CD4-positive, alpha-beta T cell treated with Interleukin-2 at 100 ng/mL for 4 hours (primary cell): Measurements from ENCODE around the gene NOL6.
"Not testable (repeated sequence)": the region's sequence is repeated elsewhere in the genome, so short reads cannot be mapped to it uniquely, and the experiment has no call there.

Source experiments
- DNase-seq: peaks from one replicate; pipeline ENCODE4 v3.0.0-alpha.2; 2020; ENCODE audit warnings: low spot score

NOL6 gene

GRCh38 chr9:33471361-33471760 is 2.4 kb downstream of the NOL6 start:
- no peak for DNase-seq

DNA sequence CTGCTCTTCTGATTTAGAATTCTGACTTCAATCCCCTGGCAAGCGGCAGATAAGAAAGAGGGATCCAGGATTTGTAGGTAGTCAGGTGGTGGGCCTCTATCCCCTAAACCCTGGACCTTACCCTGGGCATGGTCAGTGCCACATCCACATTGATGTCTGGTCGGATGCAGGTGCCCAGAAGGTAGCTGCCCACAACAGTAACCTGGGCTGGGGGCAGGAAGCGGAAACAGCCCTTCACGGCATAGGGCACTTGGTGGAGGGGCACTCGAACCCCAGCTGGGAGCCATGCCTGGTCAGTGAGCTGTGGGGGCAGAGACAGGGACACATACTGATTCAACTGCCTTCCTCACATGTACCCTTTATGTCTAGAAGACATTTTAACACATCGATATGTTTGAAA is 3.8 kb downstream of the NOL6 start:
- no peak for DNase-seq

GRCh38 chr9:33468797-33469621 is 4.7 kb downstream of the NOL6 start:
- no peak for DNase-seq

DNA sequence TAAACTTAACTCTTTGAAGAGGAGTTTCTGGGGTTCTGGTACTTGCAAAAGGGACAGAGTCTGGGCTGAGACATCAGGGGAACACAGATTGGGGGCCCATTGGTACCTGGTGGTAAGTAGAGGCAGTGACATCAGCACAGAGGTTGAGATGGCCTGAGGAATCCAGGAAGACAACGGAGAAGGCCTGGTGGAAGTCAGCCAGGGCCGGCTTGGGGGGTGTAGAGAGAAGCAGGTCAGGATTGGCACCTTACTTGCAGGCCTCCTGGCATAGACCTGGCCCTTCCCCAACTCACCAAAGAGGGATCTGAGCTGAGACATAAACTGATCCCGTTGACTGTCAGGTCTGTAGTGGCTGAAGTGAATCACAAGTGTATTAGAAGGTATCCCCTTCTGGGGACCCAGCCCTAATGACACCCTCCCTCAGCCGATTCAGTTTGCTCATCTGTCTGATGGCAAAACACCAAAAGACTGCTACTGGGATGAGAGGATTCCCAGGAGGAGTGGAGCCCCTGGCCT is 5.5 kb downstream of the NOL6 start:
- DNase-seq, result no peak

- DNase-seq, result no peak
Observed at GRCh38 chr9:33467526-33467925, 6.2 kb downstream of the NOL6 start.

DNA sequence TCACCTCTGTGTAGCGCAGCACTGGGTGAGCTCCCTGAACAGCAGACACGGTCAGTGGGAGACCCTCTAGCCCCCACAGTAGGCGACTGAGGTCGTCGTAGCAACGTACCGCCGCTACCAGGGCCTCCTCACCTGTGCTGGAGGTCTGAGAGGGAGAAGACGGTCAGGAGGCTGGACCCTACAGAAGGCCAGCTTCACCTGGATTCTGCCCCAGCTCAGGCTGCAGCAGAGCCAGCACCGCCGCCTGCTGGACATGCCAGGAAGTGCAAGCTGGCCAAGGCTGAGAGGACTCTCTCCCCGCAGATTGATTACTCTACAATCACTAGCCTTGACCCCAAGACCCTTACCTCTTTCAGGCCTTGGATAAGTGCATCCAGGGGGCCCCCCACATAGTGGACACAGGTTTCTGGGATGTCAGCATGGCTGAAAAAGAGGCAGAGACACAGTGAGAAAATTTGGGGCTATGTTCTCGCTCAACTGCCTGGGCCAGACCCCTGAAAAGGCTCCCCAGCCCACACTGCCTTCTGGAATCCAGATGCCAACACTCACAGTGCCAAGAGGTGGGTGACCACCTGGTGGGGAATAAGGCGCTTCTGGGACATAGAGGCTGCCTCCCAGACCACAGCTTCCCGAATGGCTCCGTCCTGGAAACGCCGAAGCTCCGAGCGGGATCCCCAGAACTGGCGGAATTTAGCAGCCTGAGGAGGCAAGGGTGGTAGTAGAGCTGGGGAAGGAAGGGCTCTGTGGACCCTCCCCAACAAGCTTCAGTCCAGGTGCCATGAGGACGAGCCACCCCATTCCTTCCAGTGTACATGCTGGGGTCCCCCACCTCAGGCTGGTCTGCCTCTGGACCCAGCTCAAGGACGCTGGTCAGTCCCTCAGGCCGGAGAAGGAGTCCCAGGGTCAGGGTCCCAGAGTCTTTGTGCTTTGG is 6.9 kb downstream of the NOL6 start:
- DNase-seq, result peak; percentile 81

GRCh38 chr9:33465596-33466564 is 7.8 kb downstream of the NOL6 start:
- DNase-seq, result no peak

DNA sequence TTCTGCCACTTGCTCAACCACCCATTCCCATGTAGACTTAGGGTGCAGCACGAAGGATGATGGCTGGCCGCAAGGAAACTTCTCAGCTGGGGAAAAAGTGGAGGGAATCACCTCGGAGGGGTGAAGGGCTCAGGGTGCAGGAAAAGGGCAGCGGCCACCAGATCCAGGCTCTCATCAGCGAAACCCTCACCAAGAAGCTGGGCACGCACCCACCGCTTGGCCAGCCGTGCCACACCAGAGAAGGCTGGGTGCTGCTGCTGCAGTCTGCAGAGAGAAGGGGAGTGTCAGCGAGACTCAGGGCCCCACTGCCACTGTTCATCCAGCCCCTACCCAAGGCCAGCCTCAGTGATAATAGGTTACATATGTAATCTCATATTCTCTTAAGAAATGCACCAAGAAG is 8.6 kb downstream of the NOL6 start:
- DNase-seq, result no peak

GRCh38 chr9:33464045-33464636 is 9.6 kb downstream of the NOL6 start:
- DNase-seq, result no peak

- no peak for DNase-seq
Observed at GRCh38 chr9:33463151-33463550, 10.6 kb downstream of the NOL6 start.

GRCh38 chr9:33461492-33461891 is 12.2 kb downstream of the NOL6 start:
- no peak for DNase-seq

GRCh38 chr9:33460854-33461253 is 12.9 kb downstream of the NOL6 start:
- DNase-seq, result no peak

DNA sequence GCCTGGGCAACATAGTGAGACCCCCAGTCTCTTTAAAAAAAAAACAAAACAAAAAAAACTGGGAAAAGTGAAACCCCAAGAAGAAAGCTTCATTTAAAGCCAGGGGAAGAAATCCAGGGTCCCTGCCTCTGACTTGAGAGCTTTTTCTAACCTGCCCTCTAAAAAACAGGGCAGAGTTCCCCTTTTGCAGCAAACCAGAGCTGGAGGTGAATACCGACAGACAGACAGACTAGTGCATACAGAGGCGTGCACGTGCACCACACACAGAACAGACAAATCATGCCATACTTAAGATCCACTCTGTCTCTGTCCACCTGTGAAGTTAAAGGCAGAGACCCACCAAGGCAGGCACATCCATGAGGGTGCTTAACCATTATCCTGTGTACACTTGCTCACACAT is 14.6 kb downstream of the NOL6 start:
- DNase-seq, result peak; percentile 23

GRCh38 chr9:33458444-33458843 is 15.3 kb downstream of the NOL6 start:
- DNase-seq, result peak; percentile 89

DNA sequence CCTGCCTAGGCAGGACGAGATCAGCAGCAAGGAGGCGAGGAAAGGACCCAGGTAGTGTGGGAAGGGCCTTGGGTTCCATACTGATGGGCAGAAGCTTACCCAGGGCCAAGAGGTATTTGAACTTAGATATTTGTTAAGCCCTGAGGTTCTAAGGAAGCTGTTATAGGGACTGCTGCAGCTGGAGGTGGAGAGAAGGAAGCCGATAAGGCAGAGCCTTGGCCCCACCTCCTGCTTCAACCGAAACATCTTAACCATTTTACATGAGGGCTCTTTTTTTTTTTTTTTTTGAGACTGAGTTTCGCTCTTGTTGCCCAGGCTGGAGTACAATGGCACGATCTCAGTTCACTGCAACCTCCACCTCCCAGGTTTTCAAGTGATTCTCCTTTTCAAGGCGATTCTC is 17.8 kb downstream of the NOL6 start:
- peak; percentile 26 for DNase-seq

- DNase-seq, result not testable (repeated sequence)
Observed at GRCh38 chr9:33455456-33455855, 18.3 kb downstream of the NOL6 start.

DNA sequence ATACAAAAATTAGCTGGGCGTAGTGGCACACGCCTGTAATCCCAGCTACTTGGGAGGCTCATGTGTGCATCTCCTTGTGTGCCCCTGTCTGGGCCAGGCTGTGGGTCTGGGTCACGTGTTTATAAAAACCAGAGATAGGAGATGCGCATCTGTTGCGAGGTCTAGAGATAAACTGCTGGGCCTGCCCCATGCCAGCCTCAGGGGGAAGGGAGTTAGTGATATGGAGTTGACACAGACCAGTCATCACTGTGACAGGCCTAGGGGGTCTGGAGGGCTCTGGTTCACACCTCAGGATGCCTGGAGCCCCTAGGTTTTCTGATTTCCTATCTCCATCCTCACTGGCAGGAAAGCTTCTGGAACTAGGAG is 19.1 kb downstream of the NOL6 start:
- DNase-seq, result not testable (repeated sequence)

DNA sequence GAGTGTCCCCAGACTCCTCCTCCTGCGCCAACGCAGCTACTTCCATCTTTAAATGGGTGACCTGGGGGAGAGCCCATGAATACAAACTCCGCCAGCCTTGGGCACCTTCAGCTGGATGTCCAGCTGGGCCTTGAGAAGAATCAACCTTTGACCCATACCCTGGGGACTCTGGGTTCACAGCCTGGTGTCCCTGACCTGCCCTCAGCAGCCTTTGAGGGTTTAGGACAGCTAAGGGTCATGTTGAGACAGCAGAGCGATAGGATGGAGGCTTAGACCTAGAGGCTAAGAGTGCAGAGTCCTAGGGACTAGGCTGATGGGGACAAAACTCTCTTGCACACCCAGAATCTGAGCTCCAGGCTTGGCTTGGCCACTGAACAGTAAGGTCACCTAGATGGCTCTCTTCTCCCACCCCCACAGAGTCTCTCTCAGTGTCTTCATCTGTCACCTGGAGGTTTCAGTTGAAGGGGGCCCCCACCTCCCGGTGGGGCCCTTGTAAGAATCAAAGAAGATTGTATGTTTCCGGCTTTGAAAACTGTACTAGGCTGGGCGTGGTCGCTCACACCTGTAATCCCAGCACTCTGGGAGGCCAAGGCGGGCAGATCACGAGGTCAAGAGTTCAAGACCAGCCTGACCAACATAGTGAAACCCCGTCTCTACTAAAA is 19.6 kb downstream of the NOL6 start:
- no peak for DNase-seq

DNA sequence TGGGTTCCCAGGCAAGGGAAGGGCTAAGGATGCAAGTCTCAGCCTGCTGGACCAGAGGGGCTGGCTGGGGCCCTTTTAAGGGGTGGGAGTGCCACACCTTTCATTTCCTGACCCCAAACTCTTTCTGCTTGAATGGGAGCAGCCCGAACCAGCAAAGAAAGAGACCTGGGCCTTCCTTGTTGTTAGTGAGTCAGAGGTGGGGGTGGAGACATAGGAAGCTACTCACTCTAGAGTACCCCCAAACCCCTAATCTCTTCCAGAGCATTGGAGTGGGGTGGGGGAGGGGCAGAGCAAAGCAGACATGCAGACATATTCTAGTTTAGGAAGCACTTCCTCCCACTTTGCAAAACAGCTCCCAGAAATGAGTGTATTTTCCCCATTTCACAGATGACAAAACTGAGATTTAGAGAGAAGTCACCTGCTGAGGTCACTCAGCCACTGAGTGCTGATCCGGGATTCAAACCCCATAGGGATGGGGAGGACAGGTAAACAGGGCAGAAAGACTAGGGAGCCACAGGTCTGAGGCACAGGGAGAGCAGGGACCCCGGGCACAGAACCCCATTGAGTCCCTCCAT is 20.4 kb downstream of the NOL6 start:
- DNase-seq, result peak; percentile 24

- peak; percentile 64 for DNase-seq
Observed at GRCh38 chr9:33452828-33453271, 20.9 kb downstream of the NOL6 start.
